Measurements from ENCODE around the gene MYH6. TPM values are rescaled to one million over a fixed set of nuclear protein-coding genes. Genes with fewer than 3 reads are reported as not detected.

The MYH6 gene
- total and polyA plus RNA-seq, 2 donors (not counting 3 experiments of a cell fraction or from before 2014, with no cell fraction given), result not detected

DNA sequence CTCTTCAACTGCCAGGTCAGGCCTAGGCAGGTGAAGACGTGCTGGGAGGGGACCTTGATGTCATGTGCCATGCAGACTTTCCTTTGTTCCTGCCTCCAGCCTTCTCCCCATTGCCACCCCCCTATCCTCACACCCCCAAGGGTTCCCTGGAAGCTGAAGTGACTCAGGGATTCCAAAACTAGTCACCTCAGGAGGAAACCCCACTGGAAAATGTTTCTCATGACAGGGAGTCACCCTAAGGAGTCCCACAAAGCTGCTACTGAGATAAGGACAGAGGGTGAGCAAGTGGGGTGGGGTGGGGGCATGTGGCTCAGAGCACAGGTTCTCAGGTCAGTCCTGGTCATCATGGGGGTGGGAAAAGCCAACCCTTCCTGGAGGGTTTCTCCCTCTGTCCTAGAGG, 37.9 kb downstream of the MYH6 start:
- Histone ChIP-seq H3K79me2 (ENCODE audit: control insufficient read depth, insufficient read depth, low read length) (no peaks in the 10 kb centered on the region), H3K27me3 (ENCODE audit: control insufficient read depth in 2 of 2, insufficient read depth in 2 of 2, low read length in 2 of 2) (peaks cover 26 to 28% of the 10 kb centered on the region in 2 experiments), H2AFZ (ENCODE audit: low read depth, low read length) (no peak overlapping the region), H3K27ac (ENCODE audit: insufficient read depth, low read depth, low read length) (no peak overlapping the region), H3K9ac (replicated peaks; ENCODE audit: extremely low read depth, insufficient read depth, low read length) (no peak overlapping the region), H3K9me1 (replicated peaks; ENCODE audit: control insufficient read depth, extremely low read depth, insufficient read depth, low read length) (no peaks in the 10 kb centered on the region), H3K9me3 (replicated peaks; ENCODE audit: control insufficient read depth, insufficient read depth, low read length) (no peaks in the 10 kb centered on the region), H3K4me2 (ENCODE audit: insufficient read depth, low read length) (no peak overlapping the region), H3K4me3 (replicated peaks in 1 of 3; ENCODE audit: insufficient read depth in 1 of 3, low read depth in 1 of 3, low read length in 3 of 3) (no peak overlapping the region), H3K36me3 (ENCODE audit: control insufficient read depth in 2 of 2, extremely low read depth in 1 of 2, insufficient read depth in 2 of 2, low read length in 2 of 2) (no peaks in the 10 kb centered on the region), H3K4me1 (ENCODE audit: control insufficient read depth, extremely low read depth, insufficient read depth, low read length) (no peaks in the 10 kb centered on the region), H4K20me1 (replicated peaks; ENCODE audit: control insufficient read depth, extremely low read depth, insufficient read depth, low read length) (no peaks in the 10 kb centered on the region)
- CTCF ChIA-PET, result interaction anchor here (1.0 to 3.9 kb wide), 3 partner anchors 10 to 250 kb away, joined by 3 to 25 read pairs (median 6); partner anchors contain the start of gene SLC22A17
- dilution Hi-C loops (cut with MboI; ENCODE audit: extremely low pct_ligation_motif_present, low sequenced_read_pairs), result no loop called here
- TF ChIP-seq POLR2AphosphoS5 (IDR thresholded peaks at IDR 0.05; ENCODE audit: insufficient read depth, low read depth, low read length), result no peak
- POLR2A ChIA-PET, result no interaction called here
- DNase-seq (ENCODE audit: low read depth, low spot score) (no peak), FAIRE-seq (no peak)
- no TSS peak for BruUV-seq (replicated peaks)
- intact Hi-C loops (cut with micrococcal nuclease), result no loop called here

DNA sequence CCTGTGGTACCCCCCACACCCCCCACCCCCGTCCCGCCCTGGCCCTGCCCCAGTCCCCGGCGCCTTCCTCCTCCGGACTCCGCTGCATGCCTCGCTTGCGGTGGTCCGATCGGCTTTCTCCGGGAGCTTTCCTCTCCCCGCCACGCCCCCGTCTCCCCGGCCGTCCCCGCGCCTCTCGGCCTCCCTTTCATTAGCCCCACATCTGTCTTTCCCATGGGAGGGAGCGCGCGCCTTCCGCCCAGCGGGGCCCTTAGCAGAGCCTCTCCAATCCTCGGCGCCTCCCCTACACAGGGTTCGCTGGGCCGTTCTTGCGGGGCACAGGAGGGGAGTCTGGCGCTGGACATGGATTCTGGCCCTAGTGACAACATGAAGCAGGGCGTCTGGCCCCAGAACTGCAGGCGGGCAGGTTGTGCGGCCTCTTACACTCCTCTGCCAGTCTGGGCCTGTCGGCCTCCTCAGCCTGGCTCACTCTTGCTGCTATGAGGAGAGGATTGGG, 41.6 kb downstream of the MYH6 start:
- no peak overlapping the region for H2AFZ ChIP-seq (ENCODE audit: low read depth, low read length)
- dilution Hi-C loops (cut with MboI; ENCODE audit: extremely low pct_ligation_motif_present, low sequenced_read_pairs) (no loop called here), intact Hi-C loops (cut with micrococcal nuclease) (no loop called here)
- no peak for TF ChIP-seq FOS (IDR thresholded peaks at IDR 0.05; ENCODE audit: borderline replicate concordance, insufficient read depth, low read length)
- H3K9me1 ChIP-seq (replicated peaks; ENCODE audit: control insufficient read depth, extremely low read depth, insufficient read depth, low read length), result no peaks in the 10 kb centered on the region
- no TSS peak for BruUV-seq (replicated peaks)
- no peaks in the 10 kb centered on the region for H3K79me2 ChIP-seq (ENCODE audit: control insufficient read depth, insufficient read depth, low read length)
- H3K27me3 ChIP-seq (ENCODE audit: control insufficient read depth in 2 of 2, insufficient read depth in 2 of 2, low read length in 2 of 2), result peaks cover 42 to 47% of the 10 kb centered on the region in 2 experiments
- no peaks in the 10 kb centered on the region for H3K4me1 ChIP-seq (ENCODE audit: control insufficient read depth, extremely low read depth, insufficient read depth, low read length)
- H3K36me3 ChIP-seq (ENCODE audit: control insufficient read depth in 2 of 2, extremely low read depth in 1 of 2, insufficient read depth in 2 of 2, low read length in 2 of 2), result no peaks in the 10 kb centered on the region
- H3K9ac ChIP-seq (replicated peaks; ENCODE audit: extremely low read depth, insufficient read depth, low read length), result no peak overlapping the region
- ChIA-PET CTCF (no interaction called here), POLR2A (no interaction called here)
- no peak overlapping the region for H3K4me3 ChIP-seq (replicated peaks in 1 of 3; ENCODE audit: insufficient read depth in 1 of 3, low read depth in 1 of 3, low read length in 3 of 3)
- no peaks in the 10 kb centered on the region for H4K20me1 ChIP-seq (replicated peaks; ENCODE audit: control insufficient read depth, extremely low read depth, insufficient read depth, low read length)
- DNase-seq (ENCODE audit: low read depth, low spot score) (no peak), FAIRE-seq (no peak)
- H3K9me3 ChIP-seq (replicated peaks; ENCODE audit: control insufficient read depth, insufficient read depth, low read length), result no peaks in the 10 kb centered on the region
- no peak overlapping the region for H3K27ac ChIP-seq (ENCODE audit: insufficient read depth, low read depth, low read length)
- H3K4me2 ChIP-seq (ENCODE audit: insufficient read depth, low read length), result no peak overlapping the region

All from endothelial cell of umbilical vein (primary cell).